A549 (cell line): ENCODE results near the gene ATL1.

Experiments used
- CHD2 ChIP-seq: fragments of 150-350 bp; IDR thresholded peaks from 2 replicates; pipeline ENCODE4 v1.6.1; 2014; ENCODE audit warnings: low read length; ENCODE audit not compliant: partially characterized antibody
- CTCF ChIP-seq: fragments of >200 bp; sonication (Bioruptor Twin); formaldehyde crosslinking; IDR thresholded peaks from 3 replicates; pipeline ENCODE4 v1.5.1; 2016

GRCh38 chr14:50676814-50677516, 117.0 kb downstream of the ATL1 start:
- no peak for TF ChIP-seq CHD2
- no peak for TF ChIP-seq CTCF
